H1 (cell line): Measurements from ENCODE around the gene UBN1. TPM values are rescaled to one million over a fixed set of nuclear protein-coding genes. Genes with fewer than 3 reads are reported as not detected.

ENCODE experiments used
- CTCF ChIP-seq, 3 experiments: IDR thresholded peaks; 1 replicate in 2 of 3; 2 replicates in 1 of 3; pipeline versions ENCODE4 v1.5.1 to v1.6.1; 2011; ENCODE audit warnings: low read length in 3 of 3, mild to moderate bottlenecking in 3 of 3, inconsistent platforms in 2 of 3, low read depth in 1 of 3, moderate library complexity in 1 of 3; ENCODE audit not compliant: insufficient read depth in 1 of 3; ENCODE audit errors: control extremely low read depth in 1 of 3
- MAFK ChIP-seq: IDR thresholded peaks from 2 replicates; pipeline ENCODE4 v1.6.1; 2012; ENCODE audit warnings: low read depth, mild to moderate bottlenecking, improper control_type of control experiment, low read length
- RAD21 ChIP-seq, 2 experiments: IDR thresholded peaks in 1 of 2; conservative IDR thresholded peaks in 1 of 2; 2 replicates each; pipeline ENCODE4 v1.6.1; 2011; ENCODE audit warnings: low read depth in 2 of 2, low read length in 2 of 2, improper control_type of control experiment in 1 of 2, inconsistent platforms in 1 of 2, mild to moderate bottlenecking in 1 of 2, moderate library complexity in 1 of 2
- polyA plus RNA-seq, 7 experiments: library from polyadenylated mRNA; depleted of rRNA in 3 of 7; stranded (reverse) in 5 of 7; unstranded in 2 of 7; fragments of >200 nt in 5 of 7; fragments of 200-250 nt in 2 of 7; gene quantifications; 1 replicate in 5 of 7; 2 replicates in 1 of 7; 4 replicates in 1 of 7; pipeline versions ENCODE4 v1.2.1 to v1.2.3, GENCODE V29; 2011 to 2013; ENCODE audit warnings: missing spikeins in 2 of 7, mixed read lengths in 2 of 7
- total RNA-seq: library from RNA; stranded (reverse); fragmentation: NEBNext Ultra II Directional; extraction: Animal tissue kit (Norgen Biotek cat#: 25700); gene quantifications from 2 replicates; pipeline ENCODE4 v1.2.1, GENCODE V29; 2021

UBN1 gene
- total and polyA plus RNA-seq, 2 of the 8 experiments (the other 6 are each of a cell fraction or from before 2014, with no cell fraction given) = 16.2 to 37.0 TPM

DNA sequence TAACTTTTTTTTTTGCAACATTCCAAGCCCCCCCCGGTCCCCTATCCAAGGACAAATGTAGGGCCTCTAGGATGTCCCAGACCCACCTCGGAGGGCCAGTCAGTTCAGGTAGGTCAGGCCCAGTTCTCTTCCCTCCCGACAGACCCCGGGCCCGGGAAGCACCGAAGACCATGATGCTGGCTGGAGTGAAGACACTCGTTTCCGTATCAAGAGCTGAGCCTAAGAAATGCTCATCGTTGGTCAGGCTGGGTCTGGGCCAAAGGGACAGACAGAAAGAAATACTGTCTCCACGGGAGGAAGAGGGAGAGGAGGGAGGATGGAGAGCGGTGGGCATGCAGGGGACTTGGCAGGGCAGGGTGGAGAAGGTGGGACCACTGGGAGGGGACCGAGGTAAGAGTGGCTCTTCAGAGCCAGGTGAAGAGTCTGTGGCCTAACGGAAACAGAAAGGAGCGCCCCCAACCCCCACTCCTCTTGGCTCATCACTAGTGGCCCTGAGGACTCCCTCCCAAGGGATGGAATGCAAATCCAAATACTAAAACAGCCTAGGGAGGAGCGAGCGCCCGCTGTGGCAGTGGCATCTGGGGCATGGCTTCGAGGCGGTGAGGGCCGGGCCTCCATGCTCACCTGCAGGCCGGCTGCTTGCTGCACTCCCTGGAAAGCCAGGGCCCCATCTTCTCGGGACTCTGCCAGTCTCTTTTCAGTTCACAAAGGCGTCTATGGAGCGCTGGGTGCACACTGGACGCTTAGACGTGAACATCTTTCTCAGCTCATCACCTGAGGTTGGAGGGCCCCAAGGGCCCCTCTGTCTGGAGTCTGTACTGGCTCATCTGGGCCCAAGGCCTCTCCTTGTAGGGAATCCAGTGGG lies 43.2 kb upstream of the UBN1 start (continued):
- TF ChIP-seq CTCF (IDR thresholded peaks at IDR 0.05; ENCODE audit: control extremely low read depth in 1 of 3, insufficient read depth in 1 of 3, low read depth in 1 of 3, low read length in 3 of 3) (no peak), MAFK (no peak), RAD21 (IDR thresholded peaks at IDR 0.05 in 1 of 2, conservative IDR thresholded peaks at IDR 0.05 in 1 of 2; ENCODE audit: low read depth in 2 of 2, low read length in 2 of 2) (no peak)
